ENCODE measurements around the gene VLDLR.

Gene VLDLR

GRCh38 chr9:2621722-2622460 is at the start of gene VLDLR:
VLDLR (plus strand) TSS chr9:2621787; CDS start chr9:2622190, 403 bp downstream.
- peak; percentile 49 to 52 for DNase-seq

- DNase-seq, result no peak
Measured at GRCh38 chr9:2574203-2574602, 47.4 kb upstream of the VLDLR start.

- no peak for DNase-seq
Measured at GRCh38 chr9:2576631-2577030, 45.0 kb upstream of the VLDLR start.

GRCh38 chr9:2583308-2584013 is 38.1 kb upstream of the VLDLR start:
- peak in 1 of 2 experiments; percentile 4 for DNase-seq

GRCh38 chr9:2591967-2592366 is 29.6 kb upstream of the VLDLR start:
- no peak for DNase-seq

GRCh38 chr9:2593744-2594143 is 27.8 kb upstream of the VLDLR start:
- no peak for DNase-seq

GRCh38 chr9:2595973-2596372 is 25.6 kb upstream of the VLDLR start:
- no peak for DNase-seq

GRCh38 chr9:2597483-2597882 is 24.1 kb upstream of the VLDLR start:
- DNase-seq, result no peak

GRCh38 chr9:2599896-2600295 is 21.7 kb upstream of the VLDLR start:
- DNase-seq, result no peak

- no peak for DNase-seq
Measured at GRCh38 chr9:2600307-2600706, 21.3 kb upstream of the VLDLR start.

GRCh38 chr9:2601785-2602378 is 19.7 kb upstream of the VLDLR start:
- DNase-seq, result no peak

GRCh38 chr9:2602704-2603116 is 18.9 kb upstream of the VLDLR start:
- DNase-seq, result no peak

GRCh38 chr9:2603621-2604020 is 18.0 kb upstream of the VLDLR start:
- DNase-seq, result no peak

- DNase-seq, result no peak
Measured at GRCh38 chr9:2605246-2605645, 16.3 kb upstream of the VLDLR start.

- DNase-seq, result no peak
Measured at GRCh38 chr9:2608276-2608675, 13.3 kb upstream of the VLDLR start.

- DNase-seq, result no peak
Measured at GRCh38 chr9:2610985-2611384, 10.6 kb upstream of the VLDLR start.

GRCh38 chr9:2611961-2612360 is 9.6 kb upstream of the VLDLR start:
- no peak for DNase-seq

GRCh38 chr9:2613730-2614271 is 7.8 kb upstream of the VLDLR start:
- DNase-seq, result no peak

- DNase-seq, result no peak
Measured at GRCh38 chr9:2615497-2615896, 6.1 kb upstream of the VLDLR start.

GRCh38 chr9:2616692-2617377 is 4.8 kb upstream of the VLDLR start:
- no peak for DNase-seq

GRCh38 chr9:2618289-2618688 is 3.3 kb upstream of the VLDLR start:
- DNase-seq, result no peak

GRCh38 chr9:2620919-2621721 is 467 bp upstream of the VLDLR start:
- peak; percentile 63 to 75 for DNase-seq
